ENCODE results near the gene ZNF468. TPM values are rescaled to one million over a fixed set of nuclear protein-coding genes. Genes with fewer than 3 reads are reported as not detected.

The ZNF468 gene
- total and polyA plus RNA-seq, 10 of the 15 experiments (the other 5 are each of a cell fraction or from before 2014, with no cell fraction given), result 3.9 to 18.8 (median 9.3) TPM

DNA sequence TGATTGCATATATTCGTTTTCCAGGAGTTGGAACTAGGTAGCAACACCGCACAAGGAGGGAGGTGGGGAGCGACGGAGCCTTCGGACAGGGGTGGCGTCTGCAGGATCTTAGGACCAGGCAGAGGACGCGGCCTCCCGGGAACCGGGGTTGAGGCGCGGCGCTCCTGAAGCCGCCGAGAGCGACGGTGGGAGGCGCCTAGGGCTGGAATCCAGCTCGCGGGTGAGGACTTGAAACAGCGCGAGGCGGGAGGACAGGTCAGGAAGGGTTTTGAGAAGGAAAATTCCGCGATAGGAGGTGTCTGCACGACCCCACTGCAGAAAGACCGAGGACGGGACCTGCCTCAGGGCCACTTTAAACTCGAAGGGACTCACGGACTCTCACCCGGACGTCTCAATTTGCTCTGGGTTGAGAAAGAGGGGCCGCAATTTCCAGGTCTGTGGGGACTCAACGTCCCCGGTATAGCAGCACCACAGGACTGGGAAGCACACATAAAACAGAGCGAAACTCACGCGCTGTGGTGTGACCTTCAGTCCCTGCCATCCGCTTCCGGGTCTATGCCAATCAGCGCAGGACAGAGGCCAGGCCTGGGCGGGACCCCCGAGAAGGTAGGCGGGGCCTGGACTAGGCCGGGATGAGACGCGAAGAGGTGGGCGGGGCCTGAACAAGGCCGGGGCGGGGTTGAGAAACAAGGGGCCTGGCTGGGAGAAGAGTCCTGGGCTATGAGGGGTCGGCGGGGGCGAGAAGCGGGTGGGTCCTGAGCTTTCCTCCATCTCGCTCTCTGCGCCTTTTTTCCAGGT lies 39.9 kb upstream of the ZNF468 start, which contains the start of gene ZNF320 (continued):
- peak; percentile 86 for TF ChIP-seq ZNF687 (IDR thresholded peaks at IDR 0.05)
- TF ChIP-seq YY1 (IDR thresholded peaks at IDR 0.05; ENCODE audit: low read depth, low read length), result no peak
- TF ChIP-seq MYC (IDR thresholded peaks at IDR 0.05; ENCODE audit: insufficient read depth, insufficient read length, insufficient replicate concordance, low read length, severe bottlenecking), result no peak
- TF ChIP-seq BMI1 (IDR thresholded peaks at IDR 0.05; ENCODE audit: borderline replicate concordance), result no peak
- TF ChIP-seq NFYA (IDR thresholded peaks at IDR 0.05; ENCODE audit: borderline replicate concordance, low read depth, low read length), result no peak
- TF ChIP-seq, protein P1, sequence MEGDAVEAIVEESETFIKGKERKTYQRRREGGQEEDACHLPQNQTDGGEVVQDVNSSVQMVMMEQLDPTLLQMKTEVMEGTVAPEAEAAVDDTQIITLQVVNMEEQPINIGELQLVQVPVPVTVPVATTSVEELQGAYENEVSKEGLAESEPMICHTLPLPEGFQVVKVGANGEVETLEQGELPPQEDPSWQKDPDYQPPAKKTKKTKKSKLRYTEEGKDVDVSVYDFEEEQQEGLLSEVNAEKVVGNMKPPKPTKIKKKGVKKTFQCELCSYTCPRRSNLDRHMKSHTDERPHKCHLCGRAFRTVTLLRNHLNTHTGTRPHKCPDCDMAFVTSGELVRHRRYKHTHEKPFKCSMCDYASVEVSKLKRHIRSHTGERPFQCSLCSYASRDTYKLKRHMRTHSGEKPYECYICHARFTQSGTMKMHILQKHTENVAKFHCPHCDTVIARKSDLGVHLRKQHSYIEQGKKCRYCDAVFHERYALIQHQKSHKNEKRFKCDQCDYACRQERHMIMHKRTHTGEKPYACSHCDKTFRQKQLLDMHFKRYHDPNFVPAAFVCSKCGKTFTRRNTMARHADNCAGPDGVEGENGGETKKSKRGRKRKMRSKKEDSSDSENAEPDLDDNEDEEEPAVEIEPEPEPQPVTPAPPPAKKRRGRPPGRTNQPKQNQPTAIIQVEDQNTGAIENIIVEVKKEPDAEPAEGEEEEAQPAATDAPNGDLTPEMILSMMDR (IDR thresholded peaks at IDR 0.05 in 2 of 3, conservative IDR thresholded peaks at IDR 0.05 in 1 of 3; ENCODE audit: control insufficient read depth in 2 of 3, extremely low read depth in 1 of 3, insufficient read depth in 1 of 3, low read depth in 3 of 3, low read length in 3 of 3), result no peak
- TF ChIP-seq SP1 (IDR thresholded peaks at IDR 0.05; ENCODE audit: low read depth, low read length), result peak; percentile 43
- TF ChIP-seq MTA2 (IDR thresholded peaks at IDR 0.05; ENCODE audit: low read depth), result peak; percentile 64
- TF ChIP-seq CREB1 (IDR thresholded peaks at IDR 0.05; ENCODE audit: low read depth), result no peak
- TF ChIP-seq ZNF207 (IDR thresholded peaks at IDR 0.05; ENCODE audit: borderline replicate concordance), result no peak
- no peak; the same call in 1 of the 2 replicates for TF ChIP-seq HCFC1 (IDR thresholded peaks at IDR 0.05; ENCODE audit: low read length)
- peak; percentile 78 for TF ChIP-seq GABPA (IDR thresholded peaks at IDR 0.05; ENCODE audit: low read depth)
- TF ChIP-seq, protein P2, sequence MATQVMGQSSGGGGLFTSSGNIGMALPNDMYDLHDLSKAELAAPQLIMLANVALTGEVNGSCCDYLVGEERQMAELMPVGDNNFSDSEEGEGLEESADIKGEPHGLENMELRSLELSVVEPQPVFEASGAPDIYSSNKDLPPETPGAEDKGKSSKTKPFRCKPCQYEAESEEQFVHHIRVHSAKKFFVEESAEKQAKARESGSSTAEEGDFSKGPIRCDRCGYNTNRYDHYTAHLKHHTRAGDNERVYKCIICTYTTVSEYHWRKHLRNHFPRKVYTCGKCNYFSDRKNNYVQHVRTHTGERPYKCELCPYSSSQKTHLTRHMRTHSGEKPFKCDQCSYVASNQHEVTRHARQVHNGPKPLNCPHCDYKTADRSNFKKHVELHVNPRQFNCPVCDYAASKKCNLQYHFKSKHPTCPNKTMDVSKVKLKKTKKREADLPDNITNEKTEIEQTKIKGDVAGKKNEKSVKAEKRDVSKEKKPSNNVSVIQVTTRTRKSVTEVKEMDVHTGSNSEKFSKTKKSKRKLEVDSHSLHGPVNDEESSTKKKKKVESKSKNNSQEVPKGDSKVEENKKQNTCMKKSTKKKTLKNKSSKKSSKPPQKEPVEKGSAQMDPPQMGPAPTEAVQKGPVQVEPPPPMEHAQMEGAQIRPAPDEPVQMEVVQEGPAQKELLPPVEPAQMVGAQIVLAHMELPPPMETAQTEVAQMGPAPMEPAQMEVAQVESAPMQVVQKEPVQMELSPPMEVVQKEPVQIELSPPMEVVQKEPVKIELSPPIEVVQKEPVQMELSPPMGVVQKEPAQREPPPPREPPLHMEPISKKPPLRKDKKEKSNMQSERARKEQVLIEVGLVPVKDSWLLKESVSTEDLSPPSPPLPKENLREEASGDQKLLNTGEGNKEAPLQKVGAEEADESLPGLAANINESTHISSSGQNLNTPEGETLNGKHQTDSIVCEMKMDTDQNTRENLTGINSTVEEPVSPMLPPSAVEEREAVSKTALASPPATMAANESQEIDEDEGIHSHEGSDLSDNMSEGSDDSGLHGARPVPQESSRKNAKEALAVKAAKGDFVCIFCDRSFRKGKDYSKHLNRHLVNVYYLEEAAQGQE (IDR thresholded peaks at IDR 0.05; ENCODE audit: low read depth, low read length), result no peak
- 0 out of 2 replicates have a peak, but pooled peaks have one; percentile 9 for TF ChIP-seq BCL11A (IDR thresholded peaks at IDR 0.05; ENCODE audit: low read depth, low read length)
- TF ChIP-seq STAT1 (conservative IDR thresholded peaks at IDR 0.05), result no peak
- TF ChIP-seq, protein P3, sequence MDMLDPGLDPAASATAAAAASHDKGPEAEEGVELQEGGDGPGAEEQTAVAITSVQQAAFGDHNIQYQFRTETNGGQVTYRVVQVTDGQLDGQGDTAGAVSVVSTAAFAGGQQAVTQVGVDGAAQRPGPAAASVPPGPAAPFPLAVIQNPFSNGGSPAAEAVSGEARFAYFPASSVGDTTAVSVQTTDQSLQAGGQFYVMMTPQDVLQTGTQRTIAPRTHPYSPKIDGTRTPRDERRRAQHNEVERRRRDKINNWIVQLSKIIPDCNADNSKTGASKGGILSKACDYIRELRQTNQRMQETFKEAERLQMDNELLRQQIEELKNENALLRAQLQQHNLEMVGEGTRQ (IDR thresholded peaks at IDR 0.05; ENCODE audit: borderline replicate concordance, low read depth, low read length), result no peak
- TF ChIP-seq RAD51 (IDR thresholded peaks at IDR 0.05), result no peak
- no peak for TF ChIP-seq ZNF217 (IDR thresholded peaks at IDR 0.05)
- no peak for TF ChIP-seq NRF1 (conservative IDR thresholded peaks at IDR 0.05; ENCODE audit: low read depth, low read length)
- peak; percentile 48; the same call in 1 of the 2 replicates for TF ChIP-seq IKZF1 (conservative IDR thresholded peaks at IDR 0.05)
